Neural crest cell (in vitro differentiated cells): Measurements from ENCODE around the gene CHD9. TPM values are rescaled to one million over a fixed set of nuclear protein-coding genes. Genes with fewer than 3 reads are reported as not detected.

Source experiments
- DNase-seq: peaks from one replicate; pipeline ENCODE4 v3.0.0; 2021; ENCODE audit warnings: low read depth, mixed read lengths, low spot score
- H3K27ac Mint-ChIP-seq: one replicate; pipeline ENCODE4 v1.8.0; 2021; ENCODE audit warnings: mild to moderate bottlenecking, mixed read lengths; ENCODE audit not compliant: unreplicated experiment
- H3K27me3 Mint-ChIP-seq: 2 replicates; pipeline ENCODE4 v1.8.0; 2021; ENCODE audit warnings: low read depth, mild to moderate bottlenecking, mixed read lengths
- H3K36me3 Mint-ChIP-seq: 2 replicates; pipeline ENCODE4 v1.8.0; 2021; ENCODE audit warnings: low read depth, mild to moderate bottlenecking, mixed read lengths
- H3K4me1 Mint-ChIP-seq: 2 replicates; pipeline ENCODE4 v1.8.0; 2021; ENCODE audit warnings: mixed read lengths
- H3K4me3 Mint-ChIP-seq: one replicate; pipeline ENCODE4 v1.8.0; 2021; ENCODE audit warnings: mild to moderate bottlenecking, mixed read lengths
- H3K9me3 Mint-ChIP-seq: 2 replicates; pipeline ENCODE4 v1.8.0; 2021; ENCODE audit warnings: mixed read lengths
- total RNA-seq: library from RNA; stranded (reverse); gene quantifications from 2 replicates; pipeline ENCODE4 v1.2.1, GENCODE V29; 2021
- TF ChIP-seq, protein P1 (sequence below): fragments of 200-600 bp; sonication (generic); conservative IDR thresholded peaks from 2 replicates; pipeline ENCODE4 v1.5.0; 2021; ENCODE audit warnings: antibody characterized with exemption, mild to moderate bottlenecking

Gene CHD9
- total RNA-seq, 1 donor from 2014 or later, result 76.0 TPM

GRCh38 chr16:53207810-53208752 lies 153.3 kb downstream of the CHD9 start:
- H3K36me3 Mint-ChIP-seq, result peaks cover 13% of the 10 kb centered on the region
- TF ChIP-seq, protein P1, sequence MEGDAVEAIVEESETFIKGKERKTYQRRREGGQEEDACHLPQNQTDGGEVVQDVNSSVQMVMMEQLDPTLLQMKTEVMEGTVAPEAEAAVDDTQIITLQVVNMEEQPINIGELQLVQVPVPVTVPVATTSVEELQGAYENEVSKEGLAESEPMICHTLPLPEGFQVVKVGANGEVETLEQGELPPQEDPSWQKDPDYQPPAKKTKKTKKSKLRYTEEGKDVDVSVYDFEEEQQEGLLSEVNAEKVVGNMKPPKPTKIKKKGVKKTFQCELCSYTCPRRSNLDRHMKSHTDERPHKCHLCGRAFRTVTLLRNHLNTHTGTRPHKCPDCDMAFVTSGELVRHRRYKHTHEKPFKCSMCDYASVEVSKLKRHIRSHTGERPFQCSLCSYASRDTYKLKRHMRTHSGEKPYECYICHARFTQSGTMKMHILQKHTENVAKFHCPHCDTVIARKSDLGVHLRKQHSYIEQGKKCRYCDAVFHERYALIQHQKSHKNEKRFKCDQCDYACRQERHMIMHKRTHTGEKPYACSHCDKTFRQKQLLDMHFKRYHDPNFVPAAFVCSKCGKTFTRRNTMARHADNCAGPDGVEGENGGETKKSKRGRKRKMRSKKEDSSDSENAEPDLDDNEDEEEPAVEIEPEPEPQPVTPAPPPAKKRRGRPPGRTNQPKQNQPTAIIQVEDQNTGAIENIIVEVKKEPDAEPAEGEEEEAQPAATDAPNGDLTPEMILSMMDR, result peak; percentile 81
- peak; percentile 53 for DNase-seq
- H3K27ac Mint-ChIP-seq, result peak overlapping the region; percentile 97
- H3K27me3 Mint-ChIP-seq, result no peaks in the 10 kb centered on the region
- peaks cover 4% of the 10 kb centered on the region for H3K9me3 Mint-ChIP-seq
- peaks cover 35% of the 10 kb centered on the region for H3K4me1 Mint-ChIP-seq
- peak overlapping the region; percentile 93 for H3K4me3 Mint-ChIP-seq

- Mint-ChIP-seq H3K4me3 (peak overlapping the region; percentile 91), H3K27me3 (no peaks in the 10 kb centered on the region), H3K9me3 (no peaks in the 10 kb centered on the region), H3K36me3 (peaks cover 11% of the 10 kb centered on the region), H3K4me1 (peaks cover 40% of the 10 kb centered on the region), H3K27ac (peak overlapping the region; percentile 86)
- DNase-seq, result no peak
- TF ChIP-seq, protein P1, result no peak
These were observed 154.6 kb downstream of the CHD9 start for GRCh38 chr16:53209429-53209828.

- Mint-ChIP-seq H3K4me3 (peak overlapping the region; percentile 91), H3K9me3 (no peaks in the 10 kb centered on the region), H3K4me1 (peaks cover 42% of the 10 kb centered on the region), H3K27ac (peak overlapping the region; percentile 46), H3K36me3 (peaks cover 10% of the 10 kb centered on the region), H3K27me3 (no peaks in the 10 kb centered on the region)
- TF ChIP-seq, protein P1, result no peak
- no peak for DNase-seq
These were observed 155.1 kb downstream of the CHD9 start for GRCh38 chr16:53209877-53210276.

GRCh38 chr16:53211253-53211652 lies 156.5 kb downstream of the CHD9 start:
- Mint-ChIP-seq H3K9me3 (no peaks in the 10 kb centered on the region), H3K27ac (peak overlapping the region; percentile 36), H3K27me3 (no peaks in the 10 kb centered on the region), H3K4me3 (peak overlapping the region; percentile 91), H3K4me1 (peaks cover 48% of the 10 kb centered on the region), H3K36me3 (peaks cover 10% of the 10 kb centered on the region)
- no peak for DNase-seq
- TF ChIP-seq, protein P1, result no peak

DNA sequence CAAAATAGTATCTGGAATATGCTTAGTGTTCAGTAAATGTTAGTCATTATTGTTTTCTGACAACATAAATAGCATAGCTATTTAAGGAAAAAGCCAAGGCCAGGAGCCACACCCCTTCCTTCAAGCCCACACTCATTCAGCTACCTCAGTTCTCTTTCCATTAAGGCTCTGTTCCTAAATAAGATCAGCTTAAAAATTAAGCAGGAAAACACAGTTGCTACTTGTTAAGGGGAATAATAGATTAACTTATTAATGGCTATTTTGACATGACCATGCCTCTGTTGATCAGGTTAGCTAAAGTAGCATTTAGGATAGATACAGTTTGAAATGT lies 158.1 kb downstream of the CHD9 start:
- Mint-ChIP-seq H3K27ac (no peak overlapping the region), H3K4me3 (peak overlapping the region; percentile 85)

More for the DNA sequence above, 158.1 kb downstream of the CHD9 start:
- H3K4me1 Mint-ChIP-seq, result peaks cover 41% of the 10 kb centered on the region
- TF ChIP-seq, protein P1, result no peak
- no peaks in the 10 kb centered on the region for H3K9me3 Mint-ChIP-seq
- H3K36me3 Mint-ChIP-seq, result peaks cover 10% of the 10 kb centered on the region
- DNase-seq, result no peak
- H3K27me3 Mint-ChIP-seq, result no peaks in the 10 kb centered on the region
